NB4 (cell line): Measurements from ENCODE around the gene CDPF1.

ENCODE experiments used
- DNase-seq: peaks from one replicate; pipeline ENCODE4 v3.0.0; 2010; ENCODE audit warnings: low read depth
- H3K4me3 ChIP-seq: one replicate; pipeline ENCODE4 v1.5.1; 2011; ENCODE audit warnings: mild to moderate bottlenecking, low read depth, low read length, moderate library complexity
- CTCF ChIP-seq: IDR thresholded peaks from one replicate; pipeline ENCODE4 v1.5.1; 2012; ENCODE audit warnings: low read depth, low read length
- MAX ChIP-seq: IDR thresholded peaks from 2 replicates; pipeline ENCODE4 v1.6.1; 2011; ENCODE audit warnings: low read depth, low read length
- MYC ChIP-seq: IDR thresholded peaks from 2 replicates; pipeline ENCODE4 v1.6.1; 2011; ENCODE audit warnings: low read depth, low read length
- POLR2A ChIP-seq: IDR thresholded peaks from 2 replicates; pipeline ENCODE4 v1.6.1; 2011; ENCODE audit warnings: mild to moderate bottlenecking; ENCODE audit not compliant: insufficient read length; ENCODE audit errors: extremely low read depth

CDPF1 gene, protein sequence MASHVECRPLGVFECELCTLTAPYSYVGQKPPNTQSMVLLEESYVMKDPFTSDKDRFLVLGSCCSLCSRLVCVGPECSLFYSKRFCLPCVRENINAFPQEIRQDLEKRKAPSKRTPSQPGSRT

GRCh38 chr22:46250035-46250782, at the start of gene CDPF1:
CDPF1 (minus strand) TSS chr22:46250293; CDS start chr22:46248284, 2,009 bp downstream.
- peak within 1 kb of the TSS; percentile 70 for H3K4me3 ChIP-seq
- peak; percentile 96 for DNase-seq

DNA sequence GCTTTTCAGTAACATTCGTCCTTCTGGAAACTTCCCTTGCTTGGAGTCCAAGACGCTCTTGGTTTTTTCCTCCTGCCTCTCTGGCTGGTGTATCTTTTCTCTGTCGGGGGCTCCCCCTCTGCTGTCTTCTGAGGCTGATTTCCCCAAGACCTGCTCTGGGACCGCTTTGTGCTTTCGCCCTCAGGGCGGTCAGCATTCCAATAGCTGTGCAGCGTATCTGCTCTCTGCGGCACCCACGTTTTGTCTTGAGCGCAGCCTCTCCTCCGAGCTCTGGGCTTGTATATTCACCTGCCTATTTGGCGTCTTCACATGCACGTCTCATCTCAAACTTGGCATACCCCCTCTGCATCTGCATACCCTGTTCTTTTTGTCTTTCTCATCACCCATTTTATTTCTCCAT, 49.0 kb upstream of the CDPF1 start:
- TF ChIP-seq CTCF (no peak), POLR2A (no peak), MAX (no peak), MYC (no peak)
- DNase-seq, result no peak
- no peak overlapping the region for H3K4me3 ChIP-seq

More at GRCh38 chr22:46250035-46250782, at the start of gene CDPF1:
- no peak for TF ChIP-seq CTCF
- peak; percentile 42; the same call in 1 of the 2 replicates for TF ChIP-seq MYC
- TF ChIP-seq MAX, result peak; percentile 66
- peak; percentile 75 for TF ChIP-seq POLR2A

DNA sequence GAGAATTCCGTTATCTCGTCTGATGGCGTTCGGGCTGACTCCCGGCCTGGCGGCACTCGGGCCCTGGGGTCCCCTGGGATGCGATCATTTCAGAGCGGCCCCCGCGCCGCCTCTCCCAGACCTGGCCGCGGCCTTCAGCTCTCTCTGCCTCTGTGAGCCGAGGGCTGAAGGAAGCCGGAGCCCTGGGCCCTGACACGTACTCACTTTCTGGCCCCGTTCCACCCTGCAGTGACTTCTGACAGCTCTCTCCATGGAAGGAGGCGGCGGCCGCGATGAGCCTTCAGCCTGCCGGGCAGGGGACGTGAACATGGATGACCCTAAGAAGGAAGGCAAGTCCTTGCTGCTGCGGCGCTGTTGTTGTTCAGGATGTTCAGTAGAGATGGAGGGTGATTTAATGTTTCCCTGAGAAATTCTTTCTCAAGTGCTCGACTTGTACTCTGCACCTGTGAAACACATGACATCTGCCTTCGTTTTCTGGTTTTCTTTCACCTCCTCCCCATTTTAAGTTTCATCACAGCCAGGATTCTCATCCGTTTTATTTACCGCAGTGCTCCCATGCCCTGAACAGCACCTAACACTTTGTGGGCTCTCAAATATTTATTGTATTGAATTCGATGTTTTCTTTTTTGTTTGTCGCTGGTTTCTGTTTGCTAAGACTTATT, 47.2 kb upstream of the CDPF1 start:
- DNase-seq, result peak; percentile 66
- TF ChIP-seq MYC, result no peak
- TF ChIP-seq MAX, result no peak
- no peak for TF ChIP-seq POLR2A
- TF ChIP-seq CTCF, result no peak
- peak overlapping the region; percentile 68 for H3K4me3 ChIP-seq

GRCh38 chr22:46296257-46297150, 46.4 kb upstream of the CDPF1 start, which contains the start of gene GTSE1:
GTSE1 (plus strand) TSS chr22:46296870; CDS start chr22:46297401, 531 bp downstream.
- TF ChIP-seq MAX, result no peak; the same call in 1 of the 2 replicates
- peak; percentile 59 for TF ChIP-seq POLR2A
- TF ChIP-seq CTCF, result no peak
- TF ChIP-seq MYC, result peak; percentile 6; the same call in 1 of the 2 replicates
- DNase-seq, result peak; percentile 99
- peak within 1 kb of the TSS; percentile 68 for H3K4me3 ChIP-seq
